H1 (cell line): ENCODE measurements around the gene CAMTA1. TPM values are rescaled to one million over a fixed set of nuclear protein-coding genes. Genes with fewer than 3 reads are reported as not detected.

Experiments
- CTCF ChIA-PET: fragments of 300-600 bp; sonication (Branson Sonifier 250); formaldehyde crosslinking; loops from one replicate; lab custom pipeline; 2021; ENCODE audit not compliant: partially characterized antibody; lab: Charles Lee
- POLR2A ChIA-PET: fragments of 300-600 bp; sonication (Branson Sonifier 250); formaldehyde crosslinking; loops from one replicate; lab custom pipeline; 2021; ENCODE audit warnings: inconsistent platforms; ENCODE audit not compliant: partially characterized antibody; lab: Charles Lee
- DNase-seq, 2 experiments: peaks; one replicate each; pipeline versions ENCODE4 v3.0.0 to v3.0.0-alpha.2; 2010 to 2022; ENCODE audit warnings: low spot score in 2 of 2, low read depth in 1 of 2, mixed read lengths in 1 of 2
- FAIRE-seq: peaks from 2 replicates; lab custom pipeline; 2011; peaks lifted over from hg19 to GRCh38; lab: Jason Lieb, UNC
- H2AFZ ChIP-seq: 2 replicates; pipeline ENCODE4 v1.8.1; 2012; ENCODE audit warnings: low read length, inconsistent platforms
- H2AK5ac ChIP-seq: 2 replicates; pipeline ENCODE4 v1.6.1; 2013; ENCODE audit warnings: low read depth, low read length
- H2BK120ac ChIP-seq: replicated peaks from 2 replicates; pipeline ENCODE3; 2013; ENCODE audit warnings: low read depth, low read length, inconsistent platforms
- H2BK12ac ChIP-seq: 2 replicates; pipeline ENCODE4 v1.6.1; 2013; ENCODE audit warnings: low read depth, low read length
- H2BK15ac ChIP-seq: 2 replicates; pipeline ENCODE4 v1.6.1; 2013; ENCODE audit warnings: low read length
- H2BK20ac ChIP-seq: 2 replicates; pipeline ENCODE4 v1.6.1; 2013; ENCODE audit warnings: low read length
- H2BK5ac ChIP-seq: 2 replicates; pipeline ENCODE4 v1.6.1; 2013; ENCODE audit warnings: low read depth, low read length
- H3K14ac ChIP-seq: 2 replicates; pipeline ENCODE4 v1.6.1; 2013; ENCODE audit warnings: inconsistent platforms; ENCODE audit not compliant: insufficient read length
- H3K18ac ChIP-seq: 2 replicates; pipeline ENCODE4 v1.6.1; 2013; ENCODE audit warnings: low read length; ENCODE audit errors: extremely low read depth
- H3K23ac ChIP-seq: 2 replicates; pipeline ENCODE4 v1.6.1; 2013; ENCODE audit warnings: inconsistent platforms; ENCODE audit not compliant: insufficient read length
- H3K23me2 ChIP-seq: 2 replicates; pipeline ENCODE4 v1.6.1; 2013; ENCODE audit warnings: low read depth, low read length
- H3K27ac ChIP-seq: 2 replicates; pipeline ENCODE4 v1.6.1; 2011; ENCODE audit warnings: low read depth, low read length, inconsistent platforms
- H3K27me3 ChIP-seq, 4 experiments: replicated peaks in 1 of 4; 1 replicate in 1 of 4; 2 replicates in 3 of 4; pipeline versions ENCODE4 v1.6.1 to v1.8.1; 2011 to 2013; ENCODE audit warnings: low read length in 3 of 4, mild to moderate bottlenecking in 3 of 4, inconsistent platforms in 2 of 4, mixed read lengths in 2 of 4, moderate library complexity in 1 of 4; ENCODE audit not compliant: control insufficient read depth in 3 of 4, insufficient read depth in 3 of 4; ENCODE audit errors: extremely low read depth in 1 of 4
- H3K36me3 ChIP-seq, 4 experiments: 2 replicates each; pipeline versions ENCODE4 v1.6.1 to v1.8.1; 2011 to 2013; ENCODE audit warnings: mild to moderate bottlenecking in 4 of 4, low read length in 3 of 4, moderate library complexity in 2 of 4, control low read depth in 1 of 4, inconsistent platforms in 1 of 4; ENCODE audit not compliant: insufficient read depth in 4 of 4, control insufficient read depth in 2 of 4
- H3K4ac ChIP-seq: replicated peaks from 2 replicates; pipeline ENCODE3; 2013; ENCODE audit warnings: low read length, low read depth, mixed read lengths, inconsistent platforms; ENCODE audit not compliant: insufficient read length
- H3K4me1 ChIP-seq, 4 experiments: replicated peaks in 1 of 4; 1 replicate in 1 of 4; 2 replicates in 3 of 4; pipeline versions ENCODE4 v1.6.1 to v1.8.1; 2011 to 2013; ENCODE audit warnings: low read length in 3 of 4, inconsistent platforms in 2 of 4, mixed read lengths in 1 of 4; ENCODE audit not compliant: insufficient read depth in 4 of 4, control insufficient read depth in 3 of 4
- H3K4me2 ChIP-seq, 2 experiments: 2 replicates each; pipeline versions ENCODE4 v1.6.1 to v1.8.1; 2011 to 2013; ENCODE audit warnings: low read depth in 2 of 2, low read length in 2 of 2, control low read depth in 1 of 2, inconsistent platforms in 1 of 2, mild to moderate bottlenecking in 1 of 2; ENCODE audit not compliant: insufficient read depth in 1 of 2
- H3K4me3 ChIP-seq, 4 experiments: fragments of 200-600, 300-600 bp in 1 of 4; sonication (generic), shearing (Covaris generic), sonication (Bioruptor Twin) in 1 of 4; 2 replicates each; pipeline versions ENCODE4 v1.5.1 to v1.8.1; 2011 to 2016; ENCODE audit warnings: low read length in 4 of 4, low read depth in 3 of 4, control low read depth in 2 of 4, inconsistent platforms in 2 of 4, mild to moderate bottlenecking in 2 of 4, mixed read lengths in 1 of 4, moderate library complexity in 1 of 4; ENCODE audit not compliant: insufficient read depth in 2 of 4; ENCODE audit errors: extremely low read depth in 1 of 4
- H3K56ac ChIP-seq: replicated peaks from 2 replicates; pipeline ENCODE3; 2013; ENCODE audit warnings: low read depth, mild to moderate bottlenecking, mixed read lengths, low read length, inconsistent platforms; ENCODE audit not compliant: insufficient read length
- H3K79me1 ChIP-seq: 2 replicates; pipeline ENCODE4 v1.6.1; 2013; ENCODE audit warnings: low read depth, low read length, control low read depth
- H3K79me2 ChIP-seq, 2 experiments: 2 replicates each; pipeline versions ENCODE4 v1.6.1 to v1.8.1; 2012 to 2013; ENCODE audit warnings: low read length in 2 of 2, mild to moderate bottlenecking in 2 of 2, inconsistent platforms in 1 of 2; ENCODE audit not compliant: insufficient read depth in 2 of 2, control insufficient read depth in 1 of 2
- H3K9ac ChIP-seq, 4 experiments: replicated peaks in 1 of 4; 1 replicate in 1 of 4; 2 replicates in 3 of 4; pipeline versions ENCODE4 v1.6.1 to v1.8.1; 2011 to 2013; ENCODE audit warnings: low read depth in 3 of 4, low read length in 3 of 4, control low read depth in 2 of 4, mild to moderate bottlenecking in 2 of 4, moderate library complexity in 2 of 4, inconsistent platforms in 1 of 4; ENCODE audit errors: extremely low read depth in 1 of 4
- H3K9me3 ChIP-seq, 2 experiments: 2 replicates each; pipeline versions ENCODE4 v1.6.1 to v1.8.1; 2012 to 2013; ENCODE audit warnings: mild to moderate bottlenecking in 2 of 2, moderate library complexity in 2 of 2, control low read depth in 1 of 2, inconsistent platforms in 1 of 2, low read depth in 1 of 2, low read length in 1 of 2, mixed read lengths in 1 of 2; ENCODE audit not compliant: insufficient read depth in 2 of 2
- H4K20me1 ChIP-seq, 2 experiments: replicated peaks in 1 of 2; 2 replicates each; pipeline versions ENCODE3 to v1.8.1; 2011 to 2013; ENCODE audit warnings: inconsistent platforms in 2 of 2, low read length in 2 of 2, mild to moderate bottlenecking in 1 of 2; ENCODE audit not compliant: insufficient read depth in 2 of 2, control insufficient read depth in 1 of 2
- H4K5ac ChIP-seq: 2 replicates; pipeline ENCODE4 v1.6.1; 2013; ENCODE audit warnings: low read length, low read depth, mixed read lengths, inconsistent platforms; ENCODE audit not compliant: insufficient read length
- H4K8ac ChIP-seq: 2 replicates; pipeline ENCODE4 v1.8.0; 2013; ENCODE audit warnings: mild to moderate bottlenecking, moderate library complexity, low read length, inconsistent platforms; ENCODE audit not compliant: insufficient read depth; ENCODE audit errors: extremely low read depth
- H4K91ac ChIP-seq: replicated peaks from 2 replicates; pipeline ENCODE3; 2013; ENCODE audit warnings: low read length, mixed read lengths, inconsistent platforms; ENCODE audit not compliant: insufficient read length
- CHD2 ChIP-seq: IDR thresholded peaks from 2 replicates; pipeline ENCODE4 v1.6.1; 2012; ENCODE audit warnings: low read length, improper control_type of control experiment
- EGR1 ChIP-seq: IDR thresholded peaks from 2 replicates; pipeline ENCODE4 v1.6.1; 2011; ENCODE audit warnings: low read depth, low read length, borderline replicate concordance
- GABPA ChIP-seq: IDR thresholded peaks from 2 replicates; pipeline ENCODE4 v1.6.1; 2011; ENCODE audit warnings: mild to moderate bottlenecking, low read length, moderate library complexity, borderline replicate concordance; ENCODE audit not compliant: insufficient read depth
- KDM1A ChIP-seq: fragments of 200-600, 300-600 bp; sonication (generic); IDR thresholded peaks from 2 replicates; pipeline ENCODE4 v1.7.1; 2016; ENCODE audit warnings: mild to moderate bottlenecking, low read length, borderline replicate concordance
- KDM4A ChIP-seq: IDR thresholded peaks from one replicate; pipeline ENCODE4 v1.7.1; 2012; ENCODE audit warnings: low read depth, mild to moderate bottlenecking, moderate library complexity, low read length, inconsistent platforms; ENCODE audit not compliant: severe bottlenecking
- RFX5 ChIP-seq: IDR thresholded peaks from 2 replicates; pipeline ENCODE4 v1.6.1; 2011; ENCODE audit warnings: low read depth, low read length, improper control_type of control experiment, borderline replicate concordance
- SP1 ChIP-seq: IDR thresholded peaks from 2 replicates; pipeline ENCODE4 v1.6.1; 2011; ENCODE audit warnings: low read depth, low read length
- SP2 ChIP-seq: IDR thresholded peaks from 2 replicates; pipeline ENCODE4 v1.6.1; 2012; ENCODE audit warnings: mild to moderate bottlenecking, low read length, inconsistent platforms
- SP4 ChIP-seq: IDR thresholded peaks from 2 replicates; pipeline ENCODE4 v1.6.1; 2012; ENCODE audit warnings: low read length, inconsistent platforms
- SRF ChIP-seq: IDR thresholded peaks from 2 replicates; pipeline ENCODE4 v1.6.1; 2011; ENCODE audit warnings: mild to moderate bottlenecking, low read depth, low read length, moderate library complexity
- TCF12 ChIP-seq: IDR thresholded peaks from 2 replicates; pipeline ENCODE4 v1.6.1; 2011; ENCODE audit warnings: low read depth, mild to moderate bottlenecking, low read length
- YY1 ChIP-seq: IDR thresholded peaks from 2 replicates; pipeline ENCODE4 v1.6.1; 2011; ENCODE audit warnings: low read depth, mild to moderate bottlenecking, low read length
- WGBS, 2 experiments: shearing (Covaris generic) in 1 of 2; methylation state at CpG; one replicate each; pipeline versions ENCODE4 v1.1.6 to v1.1.7; 2013 to 2015; ENCODE audit warnings: low lambda C conversion rate in 2 of 2, mixed read lengths in 2 of 2, inconsistent platforms in 1 of 2, low coverage in 1 of 2, missing lambda C conversion rate in 1 of 2; ENCODE audit not compliant: insufficient replicate concordance in 2 of 2, insufficient coverage in 1 of 2, insufficient read length in 1 of 2; ENCODE audit errors: extremely low coverage in 1 of 2, missing lambda C conversion rate in 1 of 2; 5-methylcytosine and 5-hydroxymethylcytosine counted together
- polyA plus RNA-seq, 7 experiments: library from polyadenylated mRNA; depleted of rRNA in 3 of 7; stranded (reverse) in 5 of 7; unstranded in 2 of 7; fragments of >200 nt in 5 of 7; fragments of 200-250 nt in 2 of 7; gene quantifications; 1 replicate in 5 of 7; 2 replicates in 1 of 7; 4 replicates in 1 of 7; pipeline versions ENCODE4 v1.2.1 to v1.2.3, GENCODE V29; 2011 to 2013; ENCODE audit warnings: missing spikeins in 2 of 7, mixed read lengths in 2 of 7
- total RNA-seq: library from RNA; stranded (reverse); fragmentation: NEBNext Ultra II Directional; extraction: Animal tissue kit (Norgen Biotek cat#: 25700); gene quantifications from 2 replicates; pipeline ENCODE4 v1.2.1, GENCODE V29; 2021

CAMTA1 gene
- total and polyA plus RNA-seq, 2 of the 8 experiments (the other 6 are each of a cell fraction or from before 2014, with no cell fraction given) = 65.0 to 119 TPM

- FAIRE-seq = no peak
- Histone ChIP-seq H2BK15ac (peak overlapping the region; percentile 90; the same call in 1 of the 2 replicates), H2BK20ac (no peak overlapping the region), H4K5ac (no peak overlapping the region), H3K4me3 (peak overlapping the region in 1 of 4 experiments; percentile 42; a peak in 1 of 8 replicates), H2BK120ac (peak overlapping the region; percentile 4), H4K8ac (peak overlapping the region; percentile 88; the same call in 1 of the 2 replicates), H3K14ac (no peak overlapping the region), H2BK12ac (peak overlapping the region; percentile 72; the same call in 1 of the 2 replicates), H3K4me1 (peaks cover 0 to 23% (median 12%) of the 10 kb centered on the region in 4 experiments; a peak in 6 of 7 replicates), H2BK5ac (peak overlapping the region; percentile 76; the same call in 1 of the 2 replicates), H4K91ac (no peak overlapping the region), H3K36me3 (no peaks in the 10 kb centered on the region), H3K27ac (no peak overlapping the region), H2AK5ac (no peak overlapping the region; the same call in 1 of the 2 replicates), H3K23me2 (no peaks in the 10 kb centered on the region), H3K27me3 (no peaks in the 10 kb centered on the region; a peak in 1 of 7 replicates), H3K4me2 (peak overlapping the region; percentile 11 to 60; a peak in 3 of 4 replicates), H3K79me1 (no peaks in the 10 kb centered on the region), H3K56ac (no peak overlapping the region), H3K79me2 (no peaks in the 10 kb centered on the region), H3K23ac (no peak overlapping the region), H3K9me3 (no peaks in the 10 kb centered on the region), H3K4ac (peak overlapping the region; percentile 11), H4K20me1 (no peaks in the 10 kb centered on the region), H3K18ac (peak overlapping the region; percentile 94; the same call in 1 of the 2 replicates), H2AFZ (peak overlapping the region; percentile 47; the same call in 1 of the 2 replicates), H3K9ac (no peak overlapping the region; a peak in 1 of 7 replicates)
- CTCF ChIA-PET = interaction anchor here (0.6 to 23.6 kb wide), 19 partner anchors 10 to 255 kb away, joined by 3 to 554 read pairs (median 18); partner anchors contain the start of genes PER3 and VAMP3
- DNase-seq = peak in 1 of 2 experiments; percentile 54
- 63% methylated on average over 15 of the region's 15 CpGs; no CpG with 5 or more reads in 1 of the 2 experiments for WGBS, 2 experiments
- POLR2A ChIA-PET = interaction anchor here (1.6 to 3.6 kb wide), 2 partner anchors 9 to 83 kb away, joined by 7 to 36 read pairs; no protein-coding TSS in a partner anchor
- TF ChIP-seq TCF12 (no peak), EGR1 (no peak), KDM4A (no peak), RFX5 (no peak), YY1 (no peak), SP4 (no peak), SP1 (no peak), KDM1A (no peak), SRF (no peak), GABPA (no peak), CHD2 (no peak), SP2 (no peak)
These were observed 885.3 kb downstream of the CAMTA1 start for GRCh38 chr1:7670334-7671145.
